NB4 (cell line): ENCODE data around the gene SFTA2.

Source experiments
- DNase-seq: peaks from one replicate; pipeline ENCODE4 v3.0.0; 2010; ENCODE audit warnings: low read depth
- H3K4me3 ChIP-seq: one replicate; pipeline ENCODE4 v1.5.1; 2011; ENCODE audit warnings: mild to moderate bottlenecking, low read depth, low read length, moderate library complexity
- CTCF ChIP-seq: IDR thresholded peaks from one replicate; pipeline ENCODE4 v1.5.1; 2012; ENCODE audit warnings: low read depth, low read length
- MAX ChIP-seq: IDR thresholded peaks from 2 replicates; pipeline ENCODE4 v1.6.1; 2011; ENCODE audit warnings: low read depth, low read length
- MYC ChIP-seq: IDR thresholded peaks from 2 replicates; pipeline ENCODE4 v1.6.1; 2011; ENCODE audit warnings: low read depth, low read length
- POLR2A ChIP-seq: IDR thresholded peaks from 2 replicates; pipeline ENCODE4 v1.6.1; 2011; ENCODE audit warnings: mild to moderate bottlenecking; ENCODE audit not compliant: insufficient read length; ENCODE audit errors: extremely low read depth

SFTA2 gene

GRCh38 chr6:30922447-30922852, 9.5 kb downstream of the SFTA2 start:
- DNase-seq: no peak
- no peak overlapping the region for H3K4me3 ChIP-seq
- TF ChIP-seq MAX (no peak), POLR2A (no peak)

- TF ChIP-seq POLR2A: no peak
- no peak for TF ChIP-seq CTCF
- TF ChIP-seq MAX: no peak
- no peak for TF ChIP-seq MYC
- DNase-seq: no peak
Measured at GRCh38 chr6:30918670-30919069, 13.3 kb downstream of the SFTA2 start.

GRCh38 chr6:30917487-30917886, 14.5 kb downstream of the SFTA2 start:
- DNase-seq: no peak
- no peak for TF ChIP-seq POLR2A
- TF ChIP-seq MAX: no peak
- TF ChIP-seq CTCF: no peak
- no peak for TF ChIP-seq MYC
- H3K4me3 ChIP-seq: no peak overlapping the region

More at GRCh38 chr6:30918670-30919069, 13.3 kb downstream of the SFTA2 start:
- no peak overlapping the region for H3K4me3 ChIP-seq

- DNase-seq: no peak
- TF ChIP-seq CTCF: no peak
Measured at GRCh38 chr6:30917041-30917440, 14.9 kb downstream of the SFTA2 start.

GRCh38 chr6:30915591-30915946, 16.4 kb downstream of the SFTA2 start:
- H3K4me3 ChIP-seq: no peak overlapping the region
- TF ChIP-seq POLR2A (no peak), CTCF (peak; percentile 65)
- DNase-seq: peak; percentile 74

More at GRCh38 chr6:30917041-30917440, 14.9 kb downstream of the SFTA2 start:
- H3K4me3 ChIP-seq: no peak overlapping the region

GRCh38 chr6:30914854-30915590, 16.9 kb downstream of the SFTA2 start:
- TF ChIP-seq POLR2A (no peak), CTCF (no peak), MAX (no peak), MYC (no peak)
- peak; percentile 21 for DNase-seq

More at GRCh38 chr6:30914854-30915590, 16.9 kb downstream of the SFTA2 start:
- peak overlapping the region; percentile 74 for H3K4me3 ChIP-seq
